Occipital lobe (tissue), 2 donors: Measurements from ENCODE around the gene DEPP1. TPM values are rescaled to one million over a fixed set of nuclear protein-coding genes. Genes with fewer than 3 reads are reported as not detected.
A peak's percentile ranks its signal among the peaks of the same experiment; 100 is the strongest.

Experiments
- DNase-seq: peaks from one replicate; lab custom pipeline; 2025; lab: John Stamatoyannopoulos, UW
- total RNA-seq: library from RNA; depleted of rRNA; stranded (reverse); fragments of >200 nt; gene quantifications from one replicate; pipeline ENCODE4 v1.2.3, GENCODE V29; 2014

Gene DEPP1
- total RNA-seq, 1 donor from 2014 or later = 3.1 TPM

GRCh38 chr10:44980309-44981171 is 1.9 kb upstream of the DEPP1 start:
- no peak for DNase-seq

- DNase-seq = no peak
Observed at GRCh38 chr10:44979281-44980191, 927 bp upstream of the DEPP1 start.

GRCh38 chr10:44978213-44978569 is 418 bp downstream of the DEPP1 start:
- no peak for DNase-seq

GRCh38 chr10:44977287-44978212 is 1.1 kb downstream of the DEPP1 start:
- DNase-seq = no peak

DNA sequence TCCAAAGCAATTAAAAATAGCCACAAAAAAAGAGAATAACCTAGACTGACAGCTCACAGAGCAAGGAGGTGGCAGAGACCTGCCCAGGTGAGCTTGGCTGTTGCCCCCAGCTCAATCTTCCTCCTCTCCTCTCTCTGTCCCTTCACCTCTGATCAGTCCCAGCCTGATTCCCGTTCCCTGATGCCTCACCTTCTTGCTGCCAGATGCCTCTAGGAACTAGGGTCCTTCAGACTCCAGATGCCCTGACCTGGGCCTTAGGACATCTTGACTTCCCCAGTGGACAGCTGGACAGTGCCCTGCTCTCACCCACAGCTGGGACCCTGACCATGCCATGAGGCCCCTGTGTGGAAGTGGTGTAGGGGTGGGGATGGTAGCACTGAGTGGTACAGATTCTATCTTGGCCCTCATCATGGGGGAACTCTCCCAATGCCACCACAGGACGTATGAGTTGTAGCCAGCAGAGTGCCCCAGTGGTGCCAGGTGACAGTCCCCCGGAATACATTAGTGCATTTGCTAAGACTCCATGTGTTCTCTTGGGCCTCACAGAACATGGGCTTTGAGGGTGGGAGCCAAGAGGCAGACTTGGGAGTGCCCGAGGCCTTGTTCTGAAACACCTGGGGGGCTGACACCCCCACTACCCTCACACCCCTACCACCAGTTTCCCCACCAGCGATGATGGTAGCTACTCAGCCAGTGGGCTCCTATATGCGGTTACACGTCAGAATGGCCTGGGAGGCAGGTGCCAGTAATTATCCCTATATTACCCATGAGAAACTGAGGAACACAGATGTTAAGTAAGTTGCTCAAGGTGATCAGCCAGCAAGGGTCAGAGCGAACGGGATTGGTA is 2.0 kb downstream of the DEPP1 start:
- DNase-seq = no peak

GRCh38 chr10:44975431-44976331 is 2.9 kb downstream of the DEPP1 start:
- DNase-seq = no peak

DNA sequence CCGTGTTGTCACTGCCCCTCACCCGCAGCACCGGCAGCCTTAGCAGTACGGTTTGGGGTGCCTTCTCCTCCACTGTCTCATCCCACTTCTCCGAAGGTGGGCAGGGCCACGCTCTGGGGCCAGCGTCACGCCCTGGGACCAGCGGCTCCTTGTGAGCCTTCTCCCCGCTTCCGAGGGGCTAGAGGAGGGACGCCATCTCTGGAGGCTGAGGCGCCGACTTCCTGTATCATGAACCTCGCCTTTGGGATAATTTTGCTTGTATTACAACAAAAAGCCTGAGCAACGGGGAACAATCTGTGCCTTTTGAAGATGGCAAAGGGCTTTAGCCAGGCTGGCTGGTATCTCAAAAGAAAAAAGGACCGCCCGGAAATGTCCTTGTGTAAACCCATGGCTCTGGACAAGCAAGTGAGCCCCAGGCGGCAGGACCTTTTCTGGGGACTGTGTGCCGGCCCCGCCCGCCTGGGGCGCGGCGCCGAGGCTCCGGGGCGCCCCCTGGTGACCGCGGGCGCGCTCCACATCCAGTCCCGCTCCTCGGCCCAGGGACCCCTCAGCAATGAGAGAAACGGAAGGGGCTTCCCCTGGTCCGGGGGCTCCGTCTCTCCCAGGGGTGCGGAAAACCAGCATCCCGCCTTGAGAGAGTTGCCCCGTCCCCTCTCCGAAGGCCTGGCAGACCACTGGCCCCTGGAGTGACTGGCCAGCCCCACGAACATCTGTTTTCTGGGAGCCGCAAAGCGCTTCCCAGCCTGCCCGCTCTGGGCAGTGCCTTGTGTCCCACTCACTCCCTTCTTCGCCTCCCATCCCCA is 3.8 kb downstream of the DEPP1 start:
- peak; percentile 45 for DNase-seq

GRCh38 chr10:44974082-44974627 is 4.5 kb downstream of the DEPP1 start:
- no peak for DNase-seq

DNA sequence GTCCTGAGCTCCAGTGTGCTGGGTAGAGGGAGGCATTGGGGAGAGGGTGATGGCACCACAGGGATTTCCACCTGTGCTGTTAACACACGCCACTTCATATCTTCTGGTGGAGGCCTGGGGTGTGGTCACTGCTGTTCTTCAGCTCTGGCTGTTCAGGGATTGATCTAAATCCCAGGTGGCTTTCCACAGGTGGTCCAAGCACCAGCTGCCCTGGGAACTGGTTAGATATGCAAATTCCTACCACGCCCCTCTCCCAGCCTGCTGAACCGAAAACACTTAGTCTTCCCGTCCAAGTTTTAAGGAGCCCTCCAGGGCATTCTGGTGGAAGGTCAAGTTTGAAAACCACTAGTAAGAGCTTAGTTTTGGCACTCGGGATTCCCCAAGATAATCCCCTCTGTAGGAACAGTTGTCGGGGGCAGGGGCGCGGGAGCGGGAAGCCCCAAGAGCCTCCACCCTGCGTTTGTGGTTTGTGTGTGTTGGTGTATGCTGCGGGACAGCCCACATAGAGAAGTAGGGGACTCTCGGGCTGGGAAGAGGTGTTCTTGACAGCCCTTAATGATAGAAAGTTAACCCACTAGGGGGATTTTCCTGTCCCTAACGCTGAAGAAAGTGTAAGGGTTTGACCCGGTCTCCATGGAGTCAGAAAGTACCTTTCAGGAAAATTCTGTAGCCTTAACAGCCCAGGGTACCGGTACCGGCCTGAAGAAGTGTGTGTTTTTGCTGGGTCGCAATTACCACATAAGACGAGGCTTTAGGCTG is 5.1 kb downstream of the DEPP1 start:
- DNase-seq = no peak

- DNase-seq = no peak
Observed at GRCh38 chr10:44972874-44973306, 5.7 kb downstream of the DEPP1 start.

DNA sequence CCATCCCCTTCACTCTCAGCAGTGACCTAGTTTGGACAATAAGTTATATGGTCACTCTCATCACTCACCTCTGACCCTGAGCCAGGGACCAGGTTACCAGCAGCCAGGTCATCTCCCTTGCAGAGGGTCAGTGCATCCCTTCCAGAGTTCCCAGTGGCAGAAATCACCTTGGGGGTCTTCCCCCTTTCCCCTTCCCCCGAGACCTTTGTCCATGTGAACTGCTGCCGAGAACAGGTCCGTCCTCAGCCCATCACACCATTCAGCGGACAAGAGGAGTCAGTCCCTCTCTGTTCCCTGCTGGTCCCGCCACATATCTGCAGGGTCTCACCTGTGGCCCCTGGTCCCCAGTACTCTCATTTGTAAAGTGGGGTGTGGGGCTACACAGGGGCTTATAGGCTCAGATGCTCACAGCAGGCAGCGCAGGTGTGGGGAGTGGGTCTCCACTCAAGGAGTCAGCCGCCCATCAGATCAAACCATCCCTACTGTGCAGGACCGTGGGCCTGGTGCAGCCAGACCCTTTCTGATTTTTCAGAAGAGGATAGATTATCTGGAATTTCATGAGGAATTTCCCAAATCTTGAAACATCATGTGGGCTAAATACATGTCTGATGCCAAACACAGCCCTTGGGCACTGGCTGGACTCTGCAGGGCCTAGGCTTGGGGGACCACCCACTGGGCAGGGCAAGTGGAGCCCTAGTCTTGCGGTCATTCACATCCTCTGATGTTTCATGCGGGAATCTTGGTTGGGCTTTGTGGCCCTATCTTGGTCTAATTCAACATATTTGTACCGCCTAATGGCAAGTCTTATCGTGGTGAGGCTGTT is 6.5 kb downstream of the DEPP1 start:
- no peak for DNase-seq

- DNase-seq = no peak
Observed at GRCh38 chr10:44971434-44971833, 7.2 kb downstream of the DEPP1 start.

- no peak for DNase-seq
Observed at GRCh38 chr10:44970812-44971395, 7.7 kb downstream of the DEPP1 start.

- DNase-seq = no peak
Observed at GRCh38 chr10:44969854-44970253, 8.8 kb downstream of the DEPP1 start.

GRCh38 chr10:44968500-44969400 is 9.9 kb downstream of the DEPP1 start:
- no peak for DNase-seq
